Heart right ventricle (tissue), 16 donors: ENCODE data around the gene PHYH. TPM values are rescaled to one million over a fixed set of nuclear protein-coding genes. Genes with fewer than 3 reads are reported as not detected.
"Not testable (repeated sequence)": the region's sequence is repeated elsewhere in the genome, so short reads cannot be mapped to it uniquely, and the experiment has no call there.

Experiments used
- ATAC-seq, 8 donors: fragments of 200-7000 bp; cut with Tn5 transposase; one replicate each; pipeline ENCODE4 v1.9.1; 2020; ENCODE audit warnings: mild to moderate bottlenecking in 8 of 8, moderate library complexity in 8 of 8, moderate number of reproducible peaks in 1 of 8
- DNase-seq, 2 donors: peaks; one replicate each; pipeline ENCODE4 v3.0.0-alpha.2; 2020
- H3K27ac ChIP-seq, 10 donors: fragments of 200-600 bp; sonication (generic) in 2 of 10; one replicate each; pipeline versions ENCODE4 v1.5.0 to v1.8.0; 2020 to 2022; ENCODE audit warnings: mild to moderate bottlenecking in 3 of 10
- H3K27me3 ChIP-seq, 7 donors: fragments of 200-600 bp; one replicate each; pipeline ENCODE4 v1.8.0; 2021 to 2022; ENCODE audit warnings: mild to moderate bottlenecking in 2 of 7
- H3K36me3 ChIP-seq, 9 donors: fragments of 200-600 bp; sonication (generic) in 1 of 9; one replicate each; pipeline versions ENCODE4 v1.5.0 to v1.8.0; 2020 to 2022; ENCODE audit warnings: mild to moderate bottlenecking in 2 of 9
- H3K4me1 ChIP-seq, 9 donors: fragments of 200-600 bp; sonication (generic) in 1 of 9; one replicate each; pipeline versions ENCODE4 v1.5.0 to v1.8.0; 2020 to 2022; ENCODE audit warnings: mild to moderate bottlenecking in 4 of 9
- H3K4me3 ChIP-seq, 10 donors: fragments of 200-600 bp; sonication (generic) in 2 of 10; one replicate each; pipeline versions ENCODE4 v1.5.0 to v1.8.0; 2020 to 2022; ENCODE audit warnings: mild to moderate bottlenecking in 7 of 10, moderate library complexity in 2 of 10
- H3K9me3 ChIP-seq, 11 donors: fragments of 200-600 bp in 10 of 11; sonication (generic) in 2 of 11; one replicate each; pipeline versions ENCODE4 v1.5.0 to v1.8.0; 2013 to 2022; ENCODE audit warnings: mild to moderate bottlenecking in 2 of 11, control low read depth in 1 of 11, moderate library complexity in 1 of 11
- WGBS, 2 donors: extraction: QIAGEN DNeasy Blood & Tissue Kit; methylation state at CpG; one replicate each; pipeline ENCODE4 v1.1.7; 2013; ENCODE audit warnings: inconsistent platforms in 1 of 2; 5-methylcytosine and 5-hydroxymethylcytosine counted together
- intact Hi-C, 10 donors: fragments of 100-400 bp; cut with DNase I; formaldehyde crosslinking; loops; one replicate each; pipeline versions ENCODE4 v1.11.1 to v1.14.2; 2022
- polyA plus RNA-seq, 2 donors: library from polyadenylated mRNA; stranded (reverse); fragments of 200-250 nt; gene quantifications; one replicate each; pipeline ENCODE4 v1.2.3, GENCODE V29; 2013
- total RNA-seq, 10 donors: library from RNA; stranded (reverse); fragmentation: NEBNext Ultra II Directional in 3 of 10; extraction: Animal tissue kit (Norgen Biotek cat#: 25700) in 3 of 10; gene quantifications; one replicate each; pipeline versions ENCODE4 v1.2.1 to v1.2.4, GENCODE V29; 2021 to 2023
- TF ChIP-seq, protein P1 (sequence below), 9 donors: fragments of 200-600 bp; sonication (generic) in 2 of 9; IDR thresholded peaks; one replicate each; pipeline versions ENCODE4 v1.5.0 to v1.8.0; 2021 to 2022; ENCODE audit warnings: antibody characterized with exemption in 9 of 9, mild to moderate bottlenecking in 5 of 9, moderate library complexity in 1 of 9
- donor health status: Arrhythmogenic right ventricular cardiomyopathy.
- donor health status: ischemic (EF 13 %, LVEDD 7.1; RV severe dilation, severe dysfunction).
- donor health status: healthy with polysubstance abuse.
- donor health status: DM: no; HTN: yes; CAD: no.
- donor health status: DM: no; HTN: no; CAD: no.
- donor health status: ischemic (EF 25% LVEDD 6.9; RV normal size, moderate dysfunction).
- donor health status: ischemic (EF 25% LVEDD 5.7; RV mildly dilated, moderate dysfunction).
- donor health status: healthy.
- donor health status: DM: yes; HTN: yes; CAD: no.
- donor health status: Ischemic cardiomyopathy.
- donor health status: ischemic (EF 35%, LVEDD 5.7; RV mildly dilated, moderate dysfunction).
- donor health status: nonischemic (EF 11% LVEDD 7.7; RV severe dilation, severe dysfunction).
- donor health status: DM: yes; HTN: yes; CAD: no.
- donor health status: PGD.
- donor health status: ischemic (EF 29% LVEDD 5.4; RV normal size, mild dysfunction).
- donor health status: nonischemic (EF 23%, LVEDD 6.1; RV moderate dilation, normal function).

PHYH gene
- total and polyA plus RNA-seq, 12 donors: 51.1 to 188 (median 154) TPM

DNA sequence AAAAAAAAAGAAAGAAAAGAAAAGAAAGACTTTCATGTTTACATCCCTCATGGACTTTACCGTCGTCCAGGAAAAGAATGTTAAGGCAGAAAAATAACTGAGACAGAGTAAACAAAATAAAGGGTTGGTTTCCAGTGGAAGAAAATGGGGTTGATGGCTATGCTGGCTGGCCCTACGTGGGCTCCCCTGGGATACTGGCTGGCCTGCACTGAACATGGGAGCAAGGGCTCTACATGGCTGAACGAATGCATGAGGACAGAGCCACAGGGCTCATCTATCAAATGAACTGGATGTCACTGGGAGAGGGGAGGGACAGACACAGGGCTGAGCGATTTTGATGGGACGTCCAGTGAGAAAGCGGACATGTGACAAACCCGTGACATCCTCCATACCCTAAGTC lies 63.2 kb downstream of the PHYH start:
- WGBS, 2 donors: 79 to 83% methylated on average over 8 of the region's 8 CpGs
- Histone ChIP-seq H3K4me3 (no peak overlapping the region), H3K4me1 (no peaks in the 10 kb centered on the region), H3K36me3 (no peaks in the 10 kb centered on the region), H3K27me3 (peaks cover 0 to 31% (median 14%) of the 10 kb centered on the region in 7 donors), H3K27ac (no peak overlapping the region), H3K9me3 (no peaks in the 10 kb centered on the region)
- TF ChIP-seq, protein P1, sequence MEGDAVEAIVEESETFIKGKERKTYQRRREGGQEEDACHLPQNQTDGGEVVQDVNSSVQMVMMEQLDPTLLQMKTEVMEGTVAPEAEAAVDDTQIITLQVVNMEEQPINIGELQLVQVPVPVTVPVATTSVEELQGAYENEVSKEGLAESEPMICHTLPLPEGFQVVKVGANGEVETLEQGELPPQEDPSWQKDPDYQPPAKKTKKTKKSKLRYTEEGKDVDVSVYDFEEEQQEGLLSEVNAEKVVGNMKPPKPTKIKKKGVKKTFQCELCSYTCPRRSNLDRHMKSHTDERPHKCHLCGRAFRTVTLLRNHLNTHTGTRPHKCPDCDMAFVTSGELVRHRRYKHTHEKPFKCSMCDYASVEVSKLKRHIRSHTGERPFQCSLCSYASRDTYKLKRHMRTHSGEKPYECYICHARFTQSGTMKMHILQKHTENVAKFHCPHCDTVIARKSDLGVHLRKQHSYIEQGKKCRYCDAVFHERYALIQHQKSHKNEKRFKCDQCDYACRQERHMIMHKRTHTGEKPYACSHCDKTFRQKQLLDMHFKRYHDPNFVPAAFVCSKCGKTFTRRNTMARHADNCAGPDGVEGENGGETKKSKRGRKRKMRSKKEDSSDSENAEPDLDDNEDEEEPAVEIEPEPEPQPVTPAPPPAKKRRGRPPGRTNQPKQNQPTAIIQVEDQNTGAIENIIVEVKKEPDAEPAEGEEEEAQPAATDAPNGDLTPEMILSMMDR (IDR thresholded peaks at IDR 0.05): no peak
- intact Hi-C loops: no loop called here
- DNase-seq (no peak), ATAC-seq (no peak)

DNA sequence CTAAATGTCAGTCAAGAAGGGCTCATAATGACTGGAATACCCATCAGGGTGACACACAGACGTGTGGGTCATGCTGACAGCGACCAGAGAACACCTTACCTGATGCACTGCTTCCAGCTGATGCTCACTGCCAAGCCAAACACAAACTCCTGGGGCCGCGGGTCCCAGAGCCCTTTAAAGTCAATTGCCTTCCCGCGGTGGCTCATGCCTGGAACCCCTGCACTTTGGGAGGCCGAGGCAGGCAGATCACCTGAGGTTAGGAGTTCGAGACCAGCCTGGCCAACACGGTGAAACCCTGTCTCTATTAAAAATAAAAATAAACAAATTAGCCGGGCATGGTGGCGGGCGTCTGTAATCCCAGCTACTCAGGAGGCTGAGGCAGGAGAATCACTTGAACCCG lies 65.1 kb downstream of the PHYH start:
- DNase-seq, H3K27ac ChIP-seq, H3K36me3 ChIP-seq, H3K4me3 ChIP-seq, H3K4me1 ChIP-seq, H3K9me3 ChIP-seq, intact Hi-C loops, ATAC-seq: not testable (repeated sequence)
- 91% methylated on average over 13 of the region's 13 CpGs for WGBS, 2 donors
- H3K27me3 ChIP-seq: peaks cover 0 to 31% (median 14%) of the 10 kb centered on the region in 7 donors

DNA sequence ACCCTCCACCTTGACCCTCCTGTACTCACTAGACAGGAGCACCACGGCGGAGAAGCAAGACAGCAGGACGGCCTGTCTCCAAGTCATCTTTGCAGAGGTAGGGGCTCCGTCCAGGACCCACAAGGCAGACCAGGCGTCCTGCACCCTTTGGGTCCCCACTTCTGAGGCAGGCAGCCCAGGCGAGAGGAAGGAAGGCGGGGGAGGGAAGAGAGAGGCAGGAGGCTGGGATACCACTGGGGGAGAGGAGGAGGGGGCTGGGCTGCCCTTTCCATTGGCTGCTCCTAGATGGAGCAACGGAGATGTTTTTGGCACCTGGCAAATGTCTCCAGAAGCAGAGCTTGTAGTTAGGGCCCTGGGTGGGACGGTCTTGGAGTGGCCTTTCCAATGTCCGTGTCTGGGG lies 65.7 kb downstream of the PHYH start, which contains the start of gene UCMA:
Gene UCMA (minus strand): TSS at position 203 of the 400 bp plus-strand sequence. CDS start 116 bp downstream, at position 87.
- TF ChIP-seq, protein P1 (IDR thresholded peaks at IDR 0.05): no peak
- H3K4me3 ChIP-seq: no peak within 1 kb of the TSS
- ATAC-seq (no peak), DNase-seq (no peak)
- H3K27ac ChIP-seq: no peak within 1 kb of the TSS
- no peaks in the 10 kb centered on the region for H3K4me1 ChIP-seq
- intact Hi-C loops: no loop called here
- WGBS, 2 donors: 40 to 45% methylated on average over 10 of the region's 10 CpGs
- no peaks in the 10 kb centered on the region for H3K36me3 ChIP-seq
- H3K9me3 ChIP-seq: no peaks in the 10 kb centered on the region
- H3K27me3 ChIP-seq: peaks cover 0 to 31% (median 14%) of the 10 kb centered on the region in 7 donors

DNA sequence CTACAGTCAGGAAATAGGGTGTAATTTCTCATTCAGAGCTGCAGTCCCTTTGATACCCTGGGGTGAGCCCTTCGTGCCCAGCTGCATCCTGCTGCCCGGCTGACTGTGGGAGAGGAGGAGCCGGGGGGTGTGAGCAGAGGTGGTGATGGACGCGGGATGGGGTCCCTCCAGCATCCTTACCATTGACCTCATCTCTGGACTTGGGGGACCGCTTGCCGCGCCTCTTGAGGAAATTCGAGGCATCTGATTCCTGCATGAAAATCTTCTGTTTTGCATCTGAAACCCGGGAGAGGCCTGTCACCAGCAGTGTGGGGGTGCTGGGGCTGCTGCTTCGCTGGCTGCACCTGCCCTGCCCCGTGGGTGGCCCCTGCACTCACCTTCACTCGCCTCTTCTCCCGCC lies 66.5 kb downstream of the PHYH start:
- intact Hi-C loops: no loop called here
- H3K9me3 ChIP-seq: no peaks in the 10 kb centered on the region
- no peak overlapping the region for H3K27ac ChIP-seq
- ATAC-seq (no peak), DNase-seq (no peak)
- 48 to 50% methylated on average over 14 of the region's 14 CpGs for WGBS, 2 donors
- no peaks in the 10 kb centered on the region for H3K4me1 ChIP-seq
- peaks cover 0 to 31% (median 14%) of the 10 kb centered on the region in 7 donors for H3K27me3 ChIP-seq
- no peak overlapping the region for H3K4me3 ChIP-seq
- TF ChIP-seq, protein P1 (IDR thresholded peaks at IDR 0.05): no peak
- H3K36me3 ChIP-seq: no peaks in the 10 kb centered on the region

DNA sequence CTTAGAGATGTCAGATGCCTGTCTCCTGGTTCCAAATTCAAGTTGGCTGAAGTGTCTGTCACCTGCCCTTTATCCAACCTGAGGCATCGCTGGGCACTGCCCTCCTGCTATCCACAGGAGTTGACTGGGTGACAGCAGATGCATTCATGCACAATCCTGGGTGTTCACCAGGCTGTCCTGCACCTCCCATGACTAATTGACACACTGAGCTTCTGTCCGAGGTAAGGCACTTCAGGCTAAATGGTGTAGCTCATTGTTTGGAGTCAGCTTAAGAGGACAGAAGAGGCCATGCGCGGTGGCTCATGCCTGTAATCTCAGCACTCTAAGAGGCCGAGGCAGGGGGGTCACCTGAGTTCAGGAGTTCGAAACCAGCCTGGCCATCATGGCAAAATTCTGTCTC lies 68.1 kb downstream of the PHYH start:
- intact Hi-C loops: no loop called here
- ATAC-seq (no peak), DNase-seq (no peak)
- H3K9me3 ChIP-seq: no peaks in the 10 kb centered on the region
- TF ChIP-seq, protein P1 (IDR thresholded peaks at IDR 0.05): no peak
- no peaks in the 10 kb centered on the region for H3K4me1 ChIP-seq
- H3K27me3 ChIP-seq: peaks cover 0 to 31% (median 14%) of the 10 kb centered on the region in 7 donors
- H3K36me3 ChIP-seq: no peaks in the 10 kb centered on the region
- no peak overlapping the region for H3K27ac ChIP-seq
- no peak overlapping the region for H3K4me3 ChIP-seq
- WGBS, 2 donors: 79 to 85% methylated on average over 6 of the region's 6 CpGs
